ENCODE measurements around the gene CDKAL1.

GRCh38 chr6:21005816-21006570 lies 471.7 kb downstream of the CDKAL1 start:
- no peak for TF ChIP-seq CTCF (IDR thresholded peaks at IDR 0.05)
- TF ChIP-seq KDM1A (IDR thresholded peaks at IDR 0.05; ENCODE audit: low read depth) = no peak
- TF ChIP-seq HDAC2 (IDR thresholded peaks at IDR 0.05) = no peak
- no peak for TF ChIP-seq CHD2 (IDR thresholded peaks at IDR 0.05; ENCODE audit: low read length, partially characterized antibody)
- TF ChIP-seq HOXA7 (CRISPR knock-in tag; IDR thresholded peaks at IDR 0.05) = no peak
- no peak; a peak in 1 of 5 replicates for TF ChIP-seq RAD21 (conservative IDR thresholded peaks at IDR 0.05 in 1 of 2, IDR thresholded peaks at IDR 0.05 in 1 of 2)
- TF ChIP-seq JUN (IDR thresholded peaks at IDR 0.05) = peak; percentile 24 to 47; a peak in 1 of 5 replicates
- no peak for TF ChIP-seq BHLHE40 (IDR thresholded peaks at IDR 0.05; ENCODE audit: low read depth, low read length)
- TF ChIP-seq POLR2A (IDR thresholded peaks at IDR 0.05; ENCODE audit: low read length) = no peak
- TF ChIP-seq REST (IDR thresholded peaks at IDR 0.05) = no peak
- TF ChIP-seq NR3C1 (IDR thresholded peaks at IDR 0.05) = no peak
- TF ChIP-seq USF2 (IDR thresholded peaks at IDR 0.05) = no peak
- no peak for TF ChIP-seq MYC (IDR thresholded peaks at IDR 0.05; ENCODE audit: borderline replicate concordance, low read length)
